Activated CD4-positive, alpha-beta T cell treated with anti-CD3 and anti-CD28 coated beads, Interleukin-2, amount 50 U/mL, for 16 hours (primary cell): ENCODE data around the gene COL18A1.

Experiments used
- DNase-seq: peaks from one replicate; pipeline ENCODE4 v3.0.0-alpha.2; 2020

The COL18A1 gene

DNA sequence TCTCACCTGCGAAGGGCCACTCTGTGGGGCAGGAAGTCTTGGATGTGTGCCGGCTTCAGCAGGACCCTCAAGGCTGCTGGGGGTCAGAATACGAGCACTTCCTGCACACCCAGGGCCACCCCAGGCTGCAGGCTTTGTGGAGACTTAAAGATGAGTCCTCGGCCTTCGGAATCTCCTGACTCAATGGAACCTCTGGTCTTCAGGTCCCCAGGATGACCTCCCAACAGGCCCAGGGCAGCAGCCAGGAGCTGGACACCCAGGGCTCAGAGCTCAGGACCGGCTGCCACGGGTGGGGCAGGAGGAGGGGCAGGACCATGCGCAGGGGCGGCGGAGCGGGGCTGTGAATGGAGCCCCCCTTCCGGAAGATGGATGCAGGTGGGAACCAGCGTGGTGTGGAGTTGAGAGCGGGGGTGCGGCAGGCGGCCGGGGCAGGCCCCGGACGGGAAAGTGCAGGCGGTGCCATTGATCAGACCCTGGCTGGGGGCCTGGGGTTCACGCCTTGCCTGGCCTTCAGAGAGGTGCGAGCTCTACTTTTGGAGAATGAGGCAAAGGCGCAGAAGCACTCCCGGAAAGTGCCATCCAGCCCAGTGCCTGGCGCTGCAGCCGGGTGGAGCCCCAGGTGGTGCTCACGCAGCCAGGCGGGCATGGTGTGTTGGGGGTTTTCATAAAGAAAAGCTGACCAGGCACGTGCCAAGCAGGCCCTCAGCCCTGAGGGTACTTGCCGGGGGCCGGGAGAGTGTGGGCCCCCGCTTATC lies 10.4 kb downstream of the COL18A1 start:
- DNase-seq = no peak

DNA sequence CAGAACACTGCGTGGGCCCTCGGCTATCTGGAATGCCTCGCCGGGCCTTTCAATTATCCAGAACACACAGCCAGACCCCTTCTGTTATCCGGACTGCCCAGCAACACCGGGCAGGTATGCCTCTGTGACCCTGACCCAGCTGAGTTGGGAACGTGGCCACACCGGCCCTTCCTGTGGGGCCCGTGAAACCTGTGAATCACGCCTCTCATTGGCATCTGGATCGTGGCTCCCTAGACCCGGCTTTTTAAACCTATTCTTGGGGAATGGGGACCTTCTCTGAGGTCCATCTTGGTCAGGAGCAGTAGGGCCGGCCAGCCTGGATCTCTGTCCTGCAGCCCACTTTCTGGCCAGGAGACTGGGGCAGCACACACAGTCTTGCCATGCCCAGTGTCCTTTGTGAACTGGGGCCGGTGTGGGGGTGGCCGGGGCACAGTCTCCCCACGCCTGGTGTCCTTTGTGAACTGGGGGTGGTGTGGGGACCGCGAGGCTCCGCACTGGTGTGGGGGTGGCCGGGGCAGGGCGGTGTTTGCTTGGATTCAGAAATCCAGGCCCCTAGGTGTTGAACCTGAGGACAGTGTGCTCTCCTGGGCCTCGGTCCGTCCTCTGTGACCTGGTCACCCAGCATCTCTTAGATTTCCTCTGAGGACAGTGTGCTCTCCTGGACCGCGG lies 11.1 kb downstream of the COL18A1 start:
- DNase-seq = no peak

DNA sequence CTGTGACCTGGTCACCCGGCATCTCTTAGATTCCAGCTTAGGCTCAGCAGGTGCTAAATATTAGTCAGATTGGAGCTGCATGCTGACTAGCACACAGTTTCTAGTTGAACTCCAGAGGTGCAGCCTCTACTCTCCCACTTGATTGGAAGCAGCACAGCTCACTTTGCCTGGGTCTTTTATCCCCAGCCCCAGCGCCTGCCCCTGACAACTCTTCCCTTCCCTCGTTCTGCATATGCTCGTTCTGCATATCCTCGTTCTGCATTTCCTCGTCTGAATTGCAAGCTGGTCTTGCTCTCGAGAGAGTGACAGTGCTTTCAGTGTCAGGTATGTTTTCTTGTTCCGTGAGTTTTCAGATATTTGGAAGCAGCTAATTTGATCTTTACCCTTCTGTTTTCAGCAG lies 11.7 kb downstream of the COL18A1 start:
- no peak for DNase-seq

DNA sequence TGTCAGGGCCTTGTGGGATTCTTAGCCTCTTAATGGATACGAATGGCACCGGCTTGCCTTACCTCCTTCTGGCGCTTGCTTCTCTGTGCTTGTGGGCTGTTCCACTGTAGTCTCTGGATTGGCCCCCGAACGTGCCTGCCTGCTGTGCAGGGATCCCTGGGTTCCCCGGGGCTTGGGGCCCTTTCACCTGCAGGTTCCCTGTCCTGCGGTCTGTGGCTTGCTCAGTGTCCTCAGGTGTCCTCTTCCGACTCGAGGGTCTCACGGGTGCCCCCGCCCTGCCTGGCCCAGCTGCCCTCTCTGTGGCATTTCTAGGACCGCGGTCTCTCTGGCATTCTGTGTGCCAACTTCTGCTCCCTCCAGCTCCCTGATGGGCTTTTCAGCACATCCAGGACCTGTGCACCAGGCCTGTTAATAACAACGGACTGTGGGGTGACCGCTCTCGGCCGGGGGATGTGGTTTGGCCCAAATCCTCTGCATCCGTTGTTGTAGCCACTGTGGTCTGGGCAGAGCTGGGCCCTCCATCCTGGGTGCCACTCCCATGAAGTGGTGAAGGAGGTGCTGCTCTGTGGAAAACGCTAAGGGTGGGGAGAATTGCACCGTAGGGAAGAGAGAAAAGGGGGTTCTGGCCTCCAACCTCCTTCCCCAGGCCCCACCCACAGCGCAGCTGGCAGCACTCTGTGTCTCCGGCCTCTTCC lies 12.4 kb downstream of the COL18A1 start:
- DNase-seq = no peak

DNA sequence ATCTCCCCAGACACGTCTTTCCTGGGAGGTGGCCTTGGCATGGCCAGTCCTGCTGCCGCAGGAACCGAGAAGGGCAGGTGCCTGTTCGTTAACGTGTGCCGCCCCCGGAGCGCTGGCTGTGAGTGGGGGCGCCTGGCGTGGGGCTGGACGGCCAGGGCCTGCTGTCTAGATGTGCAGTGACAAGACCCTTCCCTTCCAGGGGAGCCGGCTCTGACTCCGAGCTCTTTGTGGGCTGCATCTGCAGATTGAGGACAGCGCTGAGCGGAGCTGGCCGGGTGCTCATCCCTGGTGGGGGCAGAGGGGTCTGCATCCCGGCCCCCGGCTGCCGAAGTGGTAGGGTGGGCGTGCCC lies 13.0 kb downstream of the COL18A1 start:
- no peak for DNase-seq

DNA sequence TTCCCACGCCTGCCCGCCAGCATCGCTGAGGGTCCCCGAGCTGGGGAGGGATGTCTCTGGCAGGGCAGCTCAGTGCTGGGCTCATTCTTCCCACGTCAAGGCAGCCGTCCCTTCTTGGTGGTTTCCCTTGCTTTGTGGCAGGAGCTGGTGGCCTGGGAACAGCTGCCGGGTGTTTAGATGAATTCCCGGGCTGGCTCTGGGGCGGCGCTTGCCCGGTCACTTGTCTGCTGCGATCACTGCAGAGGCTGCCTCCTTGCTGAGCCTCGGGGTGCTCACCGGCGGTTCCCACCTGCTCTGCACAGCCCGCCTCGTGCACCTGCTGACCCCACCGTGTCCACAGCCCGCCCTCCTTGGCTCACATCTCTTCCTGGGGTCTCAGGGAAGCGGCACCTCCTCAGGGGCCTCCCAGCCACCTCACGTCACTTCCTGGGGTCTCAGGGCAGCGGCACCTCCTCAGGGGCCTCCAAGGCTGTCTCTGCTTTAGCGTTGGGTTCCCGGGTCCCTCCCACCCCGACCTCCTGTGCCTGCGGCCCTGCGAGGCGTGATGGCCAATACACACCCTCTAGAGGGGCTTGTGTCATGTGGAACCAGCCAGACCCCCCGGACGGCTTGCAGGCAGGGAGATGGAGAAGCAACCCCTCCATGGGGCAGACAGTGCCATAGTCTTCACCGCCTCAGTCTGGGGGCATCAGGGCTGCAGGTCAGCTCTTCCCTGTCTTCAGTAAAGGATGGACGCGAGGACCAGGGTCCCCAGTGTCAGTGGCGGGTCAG lies 13.5 kb downstream of the COL18A1 start:
- no peak for DNase-seq

DNA sequence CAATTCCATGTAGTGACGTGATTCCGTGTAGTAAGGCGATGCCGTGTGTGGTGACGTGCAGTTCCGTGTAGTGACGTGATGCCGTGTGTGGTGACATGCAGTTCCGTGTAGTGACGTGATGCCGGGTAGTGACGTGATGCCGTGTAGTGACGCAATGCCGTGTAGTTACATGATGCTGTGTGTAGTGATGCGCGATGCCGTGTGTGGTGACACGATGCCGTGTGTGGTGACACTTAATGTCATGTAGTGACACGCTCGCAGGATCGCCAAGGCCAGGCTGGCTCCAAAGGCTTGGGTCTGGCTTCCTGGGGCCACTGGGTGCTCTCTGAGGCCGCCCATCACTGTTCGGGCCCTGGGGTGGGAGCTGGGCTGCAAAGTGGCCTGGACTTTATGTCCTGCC lies 14.2 kb downstream of the COL18A1 start:
- no peak for DNase-seq

DNA sequence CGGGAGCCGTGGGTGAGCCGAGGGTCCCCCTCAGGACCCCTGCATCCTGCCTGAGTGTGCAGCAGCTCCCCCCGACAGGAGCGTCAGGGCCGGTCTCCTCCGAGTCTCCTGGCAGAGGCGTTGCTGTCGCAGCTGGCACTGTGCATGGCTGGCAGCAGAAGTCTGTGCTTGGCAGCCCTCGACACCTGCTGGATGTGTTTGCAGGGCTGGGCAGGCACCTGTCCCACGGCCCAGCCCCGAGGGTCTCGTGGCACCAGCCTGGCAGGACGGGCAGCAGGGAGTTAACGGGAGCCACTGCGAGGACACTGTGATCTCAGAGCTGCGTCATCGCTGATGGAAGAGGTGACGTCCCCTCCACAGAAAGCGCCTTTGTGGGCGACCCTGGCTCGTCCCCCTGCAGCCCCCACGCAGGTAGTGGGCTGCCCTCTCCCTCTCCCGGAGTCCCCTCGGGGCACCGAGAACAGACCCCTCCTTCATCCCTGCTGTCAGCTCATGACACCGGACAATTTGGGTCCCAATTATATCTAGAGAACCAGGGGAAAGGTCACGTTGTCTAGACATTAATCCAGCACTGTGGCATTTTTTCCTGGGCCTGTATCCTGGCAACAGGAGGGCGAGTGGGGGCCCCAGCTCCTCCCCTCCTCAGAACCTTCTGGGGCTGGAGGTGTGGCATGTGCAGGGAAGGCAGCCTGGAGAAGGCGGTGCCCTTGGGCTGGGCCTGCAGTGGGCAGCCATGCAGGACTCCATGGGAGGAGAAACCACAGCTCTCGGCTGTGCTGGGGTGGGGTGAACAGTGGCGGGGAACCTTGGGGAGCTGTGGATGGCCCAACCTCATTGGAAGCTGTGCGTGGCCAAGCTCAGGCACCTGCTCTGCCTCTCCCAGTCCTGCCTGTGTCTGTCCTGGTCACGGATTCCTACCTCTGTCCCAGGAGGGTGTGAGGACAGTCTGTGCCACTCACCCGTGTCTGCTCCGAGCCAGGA lies 15.4 kb downstream of the COL18A1 start:
- DNase-seq = no peak

DNA sequence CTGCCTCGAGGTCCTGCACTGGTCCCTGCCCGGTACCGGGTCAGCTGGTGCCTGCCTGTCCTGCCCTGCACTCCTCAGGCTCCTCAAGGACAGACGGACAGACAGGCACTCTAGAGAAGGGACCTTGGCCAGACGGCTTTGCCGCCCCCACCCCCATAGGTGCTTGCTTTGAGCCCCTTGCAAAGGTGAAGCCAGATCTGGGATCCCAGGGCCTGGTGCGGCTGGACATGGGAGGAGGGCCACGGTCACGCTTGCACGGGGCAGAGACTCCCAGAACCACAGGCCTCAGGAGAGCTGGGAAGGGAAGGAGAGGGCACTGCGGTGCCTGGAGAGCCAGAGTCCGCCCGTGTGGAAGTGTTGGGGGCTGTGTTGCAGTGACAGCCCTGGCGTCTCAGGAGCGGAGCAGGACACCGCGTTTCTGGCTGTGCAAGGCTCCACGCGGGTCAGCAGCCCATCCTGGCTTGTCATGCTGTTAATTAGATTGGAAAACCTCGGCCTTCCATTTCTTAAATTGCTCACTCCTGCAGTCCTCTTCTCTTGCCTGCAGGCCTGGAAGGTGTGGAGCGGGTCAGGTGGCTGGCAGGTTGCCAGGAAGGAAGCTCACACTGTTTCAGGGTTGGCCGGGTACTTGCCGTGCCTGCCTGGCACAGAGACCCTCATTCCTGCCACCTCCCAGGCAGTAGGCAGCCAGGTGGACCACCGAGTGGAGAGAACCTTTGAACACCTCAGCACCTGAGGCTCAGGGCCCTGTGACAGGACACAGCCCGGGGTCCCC lies 16.3 kb downstream of the COL18A1 start:
- DNase-seq = no peak

DNA sequence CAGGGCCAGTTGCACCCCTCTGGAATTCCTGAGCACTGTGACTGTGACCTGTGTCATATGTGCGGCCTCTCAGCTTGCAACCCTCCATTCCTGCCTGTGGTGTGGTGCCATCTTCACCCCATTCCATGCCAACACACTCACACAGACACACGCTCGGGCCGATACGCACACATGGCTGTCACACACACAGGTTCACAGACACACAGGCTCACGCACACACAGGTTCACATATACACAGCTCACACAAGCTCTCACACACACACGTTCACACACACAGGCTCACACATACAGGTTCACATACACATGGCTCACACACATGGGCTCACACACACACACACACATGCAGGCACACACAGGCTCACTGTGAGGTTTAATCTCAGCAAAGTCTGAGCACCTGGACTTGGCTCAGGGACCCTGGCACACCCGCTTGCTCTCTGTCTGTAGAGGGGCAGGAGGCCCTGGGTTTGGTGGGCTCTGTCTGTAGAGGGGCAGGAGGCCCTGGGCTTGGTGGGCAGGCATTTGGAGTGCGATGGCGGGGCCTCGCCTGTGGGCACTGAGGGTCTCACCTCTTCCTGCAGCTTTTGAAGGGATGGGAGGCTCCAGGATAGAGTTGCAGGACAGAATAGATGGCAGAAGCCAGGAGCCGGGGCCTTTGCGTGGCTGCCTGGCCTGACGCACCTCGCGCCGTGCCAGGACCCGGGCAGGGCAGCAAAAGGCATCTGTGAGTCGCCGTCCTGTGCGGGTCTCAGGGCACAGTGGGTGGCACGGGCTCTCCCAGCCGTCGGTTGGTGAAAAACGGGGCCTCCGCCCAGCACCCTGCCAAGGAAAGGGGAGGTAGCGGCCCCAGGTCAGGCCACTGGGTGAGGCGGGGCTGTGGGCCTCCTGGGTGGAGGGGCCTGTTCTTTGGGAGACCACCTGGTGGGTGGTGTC lies 17.1 kb downstream of the COL18A1 start:
- DNase-seq = no peak

DNA sequence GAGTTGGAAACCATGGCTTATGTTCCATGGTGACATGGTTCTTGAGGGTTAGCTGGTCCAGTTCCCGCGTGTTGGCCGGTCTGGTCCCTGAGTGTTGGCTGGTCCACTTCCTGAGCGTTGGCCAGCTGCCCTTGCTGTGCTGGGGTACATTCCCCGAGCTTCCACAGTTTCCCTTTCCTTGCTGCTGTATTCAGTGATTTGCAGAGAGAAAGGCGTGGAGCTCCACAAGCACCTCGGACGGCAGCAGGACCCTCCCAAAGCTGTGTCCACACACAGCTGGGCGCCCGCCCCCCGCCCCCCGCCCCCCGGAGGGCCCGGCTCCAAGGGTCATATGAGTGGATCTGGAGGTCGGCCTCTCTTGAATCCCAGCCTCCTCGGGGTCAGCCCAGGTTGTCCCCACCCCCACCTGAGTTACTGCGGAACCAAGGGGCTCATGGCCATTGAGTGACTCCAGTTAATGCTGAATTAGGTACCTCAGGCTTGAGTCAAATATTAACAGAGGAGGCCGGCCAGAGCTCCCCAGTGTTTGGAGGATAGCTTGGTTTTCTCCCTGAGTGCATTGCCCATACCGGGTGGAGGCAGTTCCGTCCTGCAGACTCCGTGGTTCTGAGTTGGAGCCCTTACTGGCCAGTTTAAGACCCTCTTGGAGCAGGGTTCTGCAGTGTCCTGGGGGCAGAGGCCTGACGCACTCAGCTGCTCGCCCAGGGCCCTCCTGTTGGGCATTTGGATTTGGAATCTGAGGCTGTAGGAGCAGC lies 18.4 kb downstream of the COL18A1 start:
- no peak for DNase-seq

DNA sequence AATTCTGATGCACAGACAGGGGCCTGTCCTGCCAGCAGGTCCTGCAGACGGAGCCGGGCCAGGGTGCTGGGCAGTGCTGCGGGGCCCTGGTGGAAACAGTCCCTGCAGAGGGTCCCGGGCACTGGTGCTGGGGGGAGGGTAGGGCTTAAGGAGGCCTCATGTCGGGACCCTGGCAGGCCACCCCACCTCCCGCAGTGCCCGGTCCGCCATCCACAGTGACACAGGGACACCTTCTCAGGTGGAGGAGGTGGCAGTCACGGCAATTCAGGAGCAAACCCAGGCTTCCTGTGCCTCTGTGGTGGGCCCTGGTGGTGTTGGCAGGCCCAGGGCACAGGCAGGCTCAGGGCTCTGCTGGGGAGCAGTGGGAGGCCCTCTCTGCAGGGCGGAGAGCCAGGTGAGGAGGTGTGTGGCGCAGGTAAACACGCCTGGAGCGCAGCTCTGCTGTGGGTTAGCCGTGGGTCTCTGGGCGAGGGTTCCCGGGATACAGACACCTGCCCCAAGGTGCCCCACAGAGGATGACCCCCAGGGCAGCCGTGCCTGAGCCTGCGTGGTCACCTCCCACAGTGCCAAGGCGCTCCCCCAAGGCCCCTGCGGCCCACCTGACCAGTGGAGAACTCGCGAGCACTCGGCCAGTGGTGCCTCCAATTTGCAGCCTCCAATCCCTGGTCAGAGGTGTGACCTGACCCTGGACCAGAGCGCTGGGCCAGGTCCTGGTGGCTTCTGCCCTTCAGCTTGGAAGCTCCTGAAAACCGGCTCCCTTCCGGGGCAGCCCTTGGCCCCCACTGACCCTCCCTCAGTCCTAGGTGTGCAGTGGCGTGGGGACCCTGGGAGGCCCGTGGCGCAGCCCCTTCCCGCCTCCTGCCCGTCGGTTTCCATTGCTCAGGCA lies 19.2 kb downstream of the COL18A1 start:
- no peak for DNase-seq

DNA sequence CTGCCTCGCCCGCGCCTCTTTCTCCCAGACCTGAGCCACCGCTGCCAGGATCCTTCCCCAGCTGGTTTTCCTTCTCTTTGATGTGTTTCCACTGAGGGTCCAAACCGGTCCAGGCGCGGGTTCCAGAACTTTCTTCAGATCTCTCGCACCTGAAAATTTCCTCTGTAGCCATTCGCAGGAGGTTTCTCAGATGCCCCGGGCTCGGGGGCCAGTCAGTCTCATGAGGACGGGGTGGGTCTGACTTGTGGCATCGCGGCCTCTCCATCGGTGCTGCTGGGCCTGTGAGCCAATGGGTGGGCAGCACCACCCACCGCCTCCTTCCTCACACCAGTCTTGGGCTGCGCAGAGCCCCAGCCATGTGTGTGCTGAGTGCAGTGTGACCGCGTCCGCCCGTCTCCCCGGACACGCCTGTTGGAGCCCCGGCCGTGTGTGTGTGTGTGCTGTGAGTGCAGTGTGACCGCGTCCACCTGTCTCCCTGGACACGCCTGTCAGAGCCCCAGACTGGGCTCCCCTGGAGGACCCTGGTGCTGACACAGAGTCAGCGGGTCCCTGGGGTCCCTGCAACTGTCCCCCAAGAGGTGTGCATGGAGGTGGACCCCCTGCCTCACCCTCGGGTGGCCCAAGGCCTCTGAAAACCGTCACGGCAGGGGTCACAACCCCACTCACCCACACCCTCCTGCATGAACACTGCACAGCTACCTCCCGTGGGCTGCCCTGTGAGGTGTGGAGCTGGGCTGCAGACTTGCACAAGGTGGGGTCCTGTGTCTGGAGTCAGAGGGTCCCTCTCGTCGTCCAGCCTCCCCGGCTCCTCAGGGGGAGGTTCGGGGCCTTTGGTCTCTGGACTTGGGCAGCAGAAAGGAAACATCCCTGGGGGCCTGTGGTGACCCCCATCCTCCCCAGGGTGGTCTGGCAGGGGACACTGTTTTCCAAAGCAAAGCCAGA lies 20.2 kb downstream of the COL18A1 start:
- no peak for DNase-seq

DNA sequence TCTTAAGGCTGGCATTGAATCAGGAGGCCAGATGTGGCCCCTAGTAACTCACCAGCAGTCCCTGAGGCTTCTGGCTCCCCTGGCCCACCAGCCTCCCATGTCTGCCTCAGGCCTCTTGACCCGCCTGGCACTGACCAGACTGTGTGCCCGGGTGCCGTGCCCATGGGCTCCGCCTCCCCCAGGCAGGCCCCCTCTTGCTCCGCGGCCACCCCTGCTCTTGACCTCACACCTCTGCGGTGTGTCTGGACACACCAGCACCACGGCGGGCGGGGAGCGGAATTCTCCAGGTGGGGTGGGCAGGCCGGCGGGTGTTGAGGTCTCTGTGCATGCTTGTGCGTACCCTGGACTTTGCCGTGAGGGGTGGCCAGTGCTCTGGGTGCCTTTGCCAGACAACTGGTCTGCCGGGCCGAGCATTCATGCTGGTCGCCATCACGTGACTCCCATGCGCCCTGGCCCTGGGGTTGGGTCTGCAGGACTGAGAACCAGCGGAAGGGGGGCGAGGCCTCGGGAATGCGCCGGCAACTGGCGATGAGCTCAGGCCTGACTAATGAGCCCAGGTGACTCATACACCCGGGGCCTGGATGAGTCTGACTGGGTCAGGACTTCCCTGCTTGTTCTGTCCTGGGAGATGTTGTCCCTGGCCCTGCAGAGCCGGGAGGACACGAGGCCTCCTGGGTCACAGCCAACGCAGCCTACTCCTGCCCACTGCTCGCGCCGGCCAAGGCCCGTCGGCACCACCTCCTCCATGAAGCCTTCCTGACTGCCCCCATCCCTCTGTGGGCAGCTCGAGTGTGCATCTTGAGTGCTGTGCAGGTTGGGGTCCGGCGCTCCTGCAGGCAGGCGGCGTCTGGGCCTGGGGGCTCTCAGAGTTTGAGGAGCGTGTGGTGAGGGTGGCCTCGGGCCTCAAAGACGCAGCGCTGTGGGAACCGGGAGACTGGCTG lies 22.6 kb downstream of the COL18A1 start:
- DNase-seq = no peak

DNA sequence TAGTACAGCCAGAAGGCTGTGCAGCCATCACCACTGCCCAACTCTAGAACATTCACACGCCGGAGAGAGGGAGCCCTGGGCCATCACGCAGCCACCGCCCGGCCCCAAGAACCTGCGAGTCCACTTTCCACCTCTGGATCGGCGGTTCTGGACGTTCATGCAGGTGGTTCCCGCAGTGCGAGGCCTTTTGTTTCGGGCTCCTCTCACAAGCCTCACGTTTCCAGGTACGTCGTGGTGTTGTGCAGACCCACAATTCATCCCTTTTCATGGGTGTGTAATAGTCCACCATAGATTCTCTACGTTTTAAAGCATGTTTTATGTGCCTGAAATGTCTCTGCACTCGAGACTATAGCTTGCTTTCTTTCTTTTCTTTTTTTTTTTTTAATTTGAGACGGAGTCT lies 23.6 kb downstream of the COL18A1 start:
- no peak for DNase-seq
